ENCODE measurements around the gene ARID3C. TPM values are rescaled to one million over a fixed set of nuclear protein-coding genes. Genes with fewer than 3 reads are reported as not detected.

The ARID3C gene
- total and polyA plus RNA-seq, 4 experiments from 2014 or later = not detected

- DNase-seq = peak; percentile 87 to 94 (median 89)
- peaks cover 59% of the 10 kb centered on the region for H3K4me1 ChIP-seq (ENCODE audit: insufficient read depth, low read length)
- ChIA-PET POLR2A (ENCODE audit: partially characterized antibody) (interaction anchor here (0.8 to 18.7 kb wide), 13 partner anchors 9 to 951 kb away, joined by 3 to 484 read pairs (median 4); partner anchors contain the start of genes DCTN3, DNAI1, GALT and IL11RA), CTCF (ENCODE audit: partially characterized antibody) (interaction anchor here (0.8 to 8.6 kb wide), 9 partner anchors 9 to 431 kb away, joined by 3 to 168 read pairs (median 4); partner anchors contain the start of genes DCTN3, GALT, PIGO and SIGMAR1)
- intact Hi-C loops (cut with micrococcal nuclease) = loop anchor here (1.0 to 10.0 kb wide), 8 partner anchors 28 to 1149 kb away; partner anchors contain the start of genes CREB3, DNAI1, DNAJB5 and FAM219A
- H3K9me3 ChIP-seq (ENCODE audit: control insufficient read depth in 1 of 2, low read length in 2 of 2) = no peaks in the 10 kb centered on the region
- peaks cover 2 to 24% (median 14%) of the 10 kb centered on the region in 8 donors for H3K9me3 Mint-ChIP-seq
- H3K27ac ChIP-seq (ENCODE audit: low read depth, low read length) = peak overlapping the region; percentile 98
- peak overlapping the region; percentile 95 to 99 (median 99) for H3K27ac Mint-ChIP-seq
- peaks cover 9% of the 10 kb centered on the region for H3K36me3 ChIP-seq (ENCODE audit: insufficient read depth, low read length)
- H3K4me3 Mint-ChIP-seq = peak overlapping the region; percentile 85 to 97 (median 93)
- H3K27me3 ChIP-seq (ENCODE audit: insufficient read depth, low read length) = no peaks in the 10 kb centered on the region
- H3K36me3 Mint-ChIP-seq = peaks cover 34 to 37% of the 10 kb centered on the region in 2 donors
- peak overlapping the region; percentile 75 to 95 for H3K4me3 ChIP-seq (ENCODE audit: low read length in 2 of 2)
- H3K4me1 Mint-ChIP-seq = peaks cover 41 to 65% (median 53%) of the 10 kb centered on the region in 4 donors
- no peaks in the 10 kb centered on the region for H3K27me3 Mint-ChIP-seq
Observed at GRCh38 chr9:34665381-34666250, 36.8 kb upstream of the ARID3C start.

- peaks cover 38 to 40% of the 10 kb centered on the region in 2 donors for H3K36me3 Mint-ChIP-seq
- H3K4me3 Mint-ChIP-seq = peak overlapping the region; percentile 85 to 97 (median 93)
- Histone ChIP-seq H3K36me3 (ENCODE audit: insufficient read depth, low read length) (peaks cover 15% of the 10 kb centered on the region), H3K27ac (ENCODE audit: low read depth, low read length) (peak overlapping the region; percentile 98), H3K4me3 (ENCODE audit: low read length in 2 of 2) (peak overlapping the region; percentile 57 to 61), H3K27me3 (ENCODE audit: insufficient read depth, low read length) (no peaks in the 10 kb centered on the region), H3K4me1 (ENCODE audit: insufficient read depth, low read length) (peaks cover 62% of the 10 kb centered on the region), H3K9me3 (ENCODE audit: control insufficient read depth in 1 of 2, low read length in 2 of 2) (no peaks in the 10 kb centered on the region)
- POLR2A ChIA-PET (ENCODE audit: partially characterized antibody) = interaction anchor here (0.8 to 18.7 kb wide), 12 partner anchors 9 to 952 kb away, joined by 3 to 484 read pairs (median 4); partner anchors contain the start of genes DCTN3, DNAI1, GALT and IL11RA
- CTCF ChIA-PET (ENCODE audit: partially characterized antibody) = interaction anchor here (0.7 to 8.6 kb wide), 11 partner anchors 9 to 431 kb away, joined by 3 to 168 read pairs (median 4); partner anchors contain the start of genes DCTN3, GALT, PIGO and SIGMAR1
- H3K27ac Mint-ChIP-seq = peak overlapping the region; percentile 95 to 99 (median 99)
- no peaks in the 10 kb centered on the region for H3K27me3 Mint-ChIP-seq
- H3K9me3 Mint-ChIP-seq = peaks cover 2 to 19% (median 10%) of the 10 kb centered on the region in 8 donors
- DNase-seq = no peak
- peaks cover 43 to 70% (median 57%) of the 10 kb centered on the region in 4 donors for H3K4me1 Mint-ChIP-seq
- intact Hi-C loops (cut with micrococcal nuclease) = loop anchor here (1.0 to 10.0 kb wide), 7 partner anchors 28 to 1150 kb away; partner anchors contain the start of genes CREB3, DNAJB5, FANCG and HINT2
Observed at GRCh38 chr9:34665067-34665380, 36.2 kb upstream of the ARID3C start.

GRCh38 chr9:34664281-34665066 is 35.6 kb upstream of the ARID3C start:
- ChIA-PET POLR2A (ENCODE audit: partially characterized antibody) (interaction anchor here (0.8 to 18.7 kb wide), 11 partner anchors 8 to 952 kb away, joined by 3 to 484 read pairs (median 4); partner anchors contain the start of genes DCTN3, DNAI1, GALT and IL11RA), CTCF (ENCODE audit: partially characterized antibody) (interaction anchor here (0.7 to 8.6 kb wide), 14 partner anchors 8 to 432 kb away, joined by 3 to 168 read pairs (median 4); partner anchors contain the start of genes DCTN3, GALT, PIGO and SIGMAR1)
- H3K9me3 ChIP-seq (ENCODE audit: control insufficient read depth in 1 of 2, low read length in 2 of 2) = no peaks in the 10 kb centered on the region
- H3K4me3 Mint-ChIP-seq = peak overlapping the region; percentile 85 to 97 (median 93)
- H3K27ac ChIP-seq (ENCODE audit: low read depth, low read length) = peak overlapping the region; percentile 98
- no peaks in the 10 kb centered on the region for H3K27me3 Mint-ChIP-seq
- H3K4me3 ChIP-seq (ENCODE audit: low read length in 2 of 2) = peak overlapping the region; percentile 57 to 61
- peaks cover 43 to 70% (median 57%) of the 10 kb centered on the region in 4 donors for H3K4me1 Mint-ChIP-seq
- peak; percentile 57 to 79 (median 74) for DNase-seq
- H3K9me3 Mint-ChIP-seq = peaks cover 0 to 13% (median 5%) of the 10 kb centered on the region in 8 donors
- H3K36me3 Mint-ChIP-seq = peaks cover 34 to 38% of the 10 kb centered on the region in 2 donors
- H3K4me1 ChIP-seq (ENCODE audit: insufficient read depth, low read length) = peaks cover 62% of the 10 kb centered on the region
- peak overlapping the region; percentile 95 to 99 (median 98) for H3K27ac Mint-ChIP-seq
- H3K27me3 ChIP-seq (ENCODE audit: insufficient read depth, low read length) = no peaks in the 10 kb centered on the region
- intact Hi-C loops (cut with micrococcal nuclease) = loop anchor here (1.0 to 10.0 kb wide), 9 partner anchors 18 to 1150 kb away; partner anchors contain the start of genes CREB3, DNAJB5, FANCG and GALT
- H3K36me3 ChIP-seq (ENCODE audit: insufficient read depth, low read length) = peaks cover 15% of the 10 kb centered on the region

- no peaks in the 10 kb centered on the region for H3K9me3 ChIP-seq (ENCODE audit: control insufficient read depth in 1 of 2, low read length in 2 of 2)
- POLR2A ChIA-PET (ENCODE audit: partially characterized antibody) = interaction anchor here (0.6 to 18.7 kb wide), 4 partner anchors 20 to 438 kb away, joined by 3 to 484 read pairs (median 6); partner anchors contain the start of genes ARID3C, DCTN3, GALT and IL11RA
- peak overlapping the region in 1 of 2 donors; percentile 18 for H3K4me3 ChIP-seq (ENCODE audit: low read length in 2 of 2)
- peaks cover 0 to 2% (median 0%) of the 10 kb centered on the region in 8 donors for H3K9me3 Mint-ChIP-seq
- H3K4me1 Mint-ChIP-seq = peaks cover 43 to 69% (median 56%) of the 10 kb centered on the region in 4 donors
- peaks cover 24 to 28% of the 10 kb centered on the region in 2 donors for H3K36me3 Mint-ChIP-seq
- peak overlapping the region; percentile 98 for H3K27ac ChIP-seq (ENCODE audit: low read depth, low read length)
- peaks cover 62% of the 10 kb centered on the region for H3K4me1 ChIP-seq (ENCODE audit: insufficient read depth, low read length)
- peak overlapping the region; percentile 28 to 97 (median 85) for H3K4me3 Mint-ChIP-seq
- H3K36me3 ChIP-seq (ENCODE audit: insufficient read depth, low read length) = peaks cover 15% of the 10 kb centered on the region
- H3K27ac Mint-ChIP-seq = peak overlapping the region; percentile 95 to 99 (median 98)
- DNase-seq = peak; percentile 60 to 75 (median 68)
- no peaks in the 10 kb centered on the region for H3K27me3 Mint-ChIP-seq
- CTCF ChIA-PET (ENCODE audit: partially characterized antibody) = interaction anchor here (1.0 to 8.6 kb wide), 7 partner anchors 9 to 60 kb away, joined by 3 to 168 read pairs (median 4); partner anchors contain the start of genes GALT and SIGMAR1
- no peaks in the 10 kb centered on the region for H3K27me3 ChIP-seq (ENCODE audit: insufficient read depth, low read length)
- intact Hi-C loops (cut with micrococcal nuclease) = loop anchor here (10.0 kb wide), 3 partner anchors 412 to 1152 kb away; partner anchors contain the start of genes CREB3, FANCG, HINT2 and SPAG8
Observed at GRCh38 chr9:34663303-34663605, 34.4 kb upstream of the ARID3C start.

GRCh38 chr9:34662526-34663302 is 33.8 kb upstream of the ARID3C start, which contains the start of gene CCL27:
TSS of gene CCL27 (minus strand) at chr9:34662657. CDS start at chr9:34662633, 24 bp downstream.
- Mint-ChIP-seq H3K4me1 (peaks cover 43 to 69% (median 55%) of the 10 kb centered on the region in 4 donors), H3K27me3 (no peaks in the 10 kb centered on the region), H3K9me3 (peaks cover 0 to 2% (median 0%) of the 10 kb centered on the region in 8 donors), H3K36me3 (peaks cover 20 to 28% of the 10 kb centered on the region in 2 donors), H3K27ac (peak within 1 kb of the TSS; percentile 95 to 99 (median 98)), H3K4me3 (peak within 1 kb of the TSS; percentile 28 to 97 (median 85))
- ChIA-PET POLR2A (ENCODE audit: partially characterized antibody) (interaction anchor here (0.6 to 18.7 kb wide), 5 partner anchors 19 to 438 kb away, joined by 3 to 484 read pairs (median 3); partner anchors contain the start of genes ARID3C, DCTN3, GALT and IL11RA), CTCF (ENCODE audit: partially characterized antibody) (interaction anchor here (1.0 to 8.6 kb wide), 8 partner anchors 9 to 60 kb away, joined by 3 to 168 read pairs (median 4); partner anchors contain the start of genes GALT and SIGMAR1)
- no peaks in the 10 kb centered on the region for H3K27me3 ChIP-seq (ENCODE audit: insufficient read depth, low read length)
- H3K27ac ChIP-seq (ENCODE audit: low read depth, low read length) = peak within 1 kb of the TSS; percentile 98
- peaks cover 15% of the 10 kb centered on the region for H3K36me3 ChIP-seq (ENCODE audit: insufficient read depth, low read length)
- no peaks in the 10 kb centered on the region for H3K9me3 ChIP-seq (ENCODE audit: control insufficient read depth in 1 of 2, low read length in 2 of 2)
- DNase-seq = no peak
- peak within 1 kb of the TSS in 1 of 2 donors; percentile 18 for H3K4me3 ChIP-seq (ENCODE audit: low read length in 2 of 2)
- intact Hi-C loops (cut with micrococcal nuclease) = loop anchor here (10.0 kb wide), 3 partner anchors 412 to 1152 kb away; partner anchors contain the start of genes CREB3, FANCG, HINT2 and SPAG8
- H3K4me1 ChIP-seq (ENCODE audit: insufficient read depth, low read length) = peaks cover 62% of the 10 kb centered on the region

Measured in CD4-positive, alpha-beta memory T cell (primary cell).